Panc1 (cell line): ENCODE data around the gene EPHA6.

Experiments
- POLR2AphosphoS5 ChIP-seq: IDR thresholded peaks from 2 replicates; pipeline ENCODE4 v1.6.1; 2012; ENCODE audit warnings: mild to moderate bottlenecking, low read depth, low read length, moderate library complexity
- SIN3A ChIP-seq: IDR thresholded peaks from 2 replicates; pipeline ENCODE4 v1.6.1; 2012; ENCODE audit warnings: low read depth, mild to moderate bottlenecking, low read length, moderate library complexity, borderline replicate concordance; ENCODE audit not compliant: insufficient read depth
- TF ChIP-seq, protein P1 (sequence below): fragments of 450-650 bp; IDR thresholded peaks from 2 replicates; pipeline ENCODE4 v1.5.1; 2017; ENCODE audit warnings: mild to moderate bottlenecking
- TF ChIP-seq, protein P2 (sequence below), 2 experiments: IDR thresholded peaks; 2 replicates each; pipeline ENCODE4 v1.6.1; 2011 to 2012; ENCODE audit warnings: low read depth in 2 of 2, control low read depth in 1 of 2, low read length in 1 of 2, mild to moderate bottlenecking in 1 of 2, moderate library complexity in 1 of 2; ENCODE audit not compliant: insufficient read depth in 1 of 2

DNA sequence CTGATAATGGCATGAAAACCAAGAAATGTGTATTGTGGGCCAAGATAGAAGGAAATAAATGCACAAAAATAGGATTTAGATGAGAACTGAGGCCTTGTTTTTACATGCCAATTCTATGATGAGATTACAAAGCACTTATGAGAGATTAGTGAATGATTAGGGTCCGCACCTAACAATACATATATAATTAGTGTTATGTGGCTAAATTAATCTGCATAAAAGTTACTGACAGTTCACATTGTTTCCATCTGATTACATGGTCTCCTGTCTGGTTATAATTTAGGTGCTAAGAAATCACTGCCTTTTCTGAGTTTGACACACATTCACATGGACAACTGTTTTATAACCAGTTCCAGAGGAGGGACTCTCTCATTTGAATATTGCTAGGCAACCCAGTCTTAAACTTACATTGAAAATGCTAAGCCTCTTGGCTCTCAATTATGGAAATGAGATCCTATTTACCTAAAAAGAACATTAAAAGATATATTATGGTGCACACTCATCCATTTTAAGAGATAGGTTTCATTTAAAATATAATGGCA is 833.1 kb downstream of the EPHA6 start:
- TF ChIP-seq, protein P1, sequence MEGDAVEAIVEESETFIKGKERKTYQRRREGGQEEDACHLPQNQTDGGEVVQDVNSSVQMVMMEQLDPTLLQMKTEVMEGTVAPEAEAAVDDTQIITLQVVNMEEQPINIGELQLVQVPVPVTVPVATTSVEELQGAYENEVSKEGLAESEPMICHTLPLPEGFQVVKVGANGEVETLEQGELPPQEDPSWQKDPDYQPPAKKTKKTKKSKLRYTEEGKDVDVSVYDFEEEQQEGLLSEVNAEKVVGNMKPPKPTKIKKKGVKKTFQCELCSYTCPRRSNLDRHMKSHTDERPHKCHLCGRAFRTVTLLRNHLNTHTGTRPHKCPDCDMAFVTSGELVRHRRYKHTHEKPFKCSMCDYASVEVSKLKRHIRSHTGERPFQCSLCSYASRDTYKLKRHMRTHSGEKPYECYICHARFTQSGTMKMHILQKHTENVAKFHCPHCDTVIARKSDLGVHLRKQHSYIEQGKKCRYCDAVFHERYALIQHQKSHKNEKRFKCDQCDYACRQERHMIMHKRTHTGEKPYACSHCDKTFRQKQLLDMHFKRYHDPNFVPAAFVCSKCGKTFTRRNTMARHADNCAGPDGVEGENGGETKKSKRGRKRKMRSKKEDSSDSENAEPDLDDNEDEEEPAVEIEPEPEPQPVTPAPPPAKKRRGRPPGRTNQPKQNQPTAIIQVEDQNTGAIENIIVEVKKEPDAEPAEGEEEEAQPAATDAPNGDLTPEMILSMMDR: no peak
- TF ChIP-seq, protein P2, sequence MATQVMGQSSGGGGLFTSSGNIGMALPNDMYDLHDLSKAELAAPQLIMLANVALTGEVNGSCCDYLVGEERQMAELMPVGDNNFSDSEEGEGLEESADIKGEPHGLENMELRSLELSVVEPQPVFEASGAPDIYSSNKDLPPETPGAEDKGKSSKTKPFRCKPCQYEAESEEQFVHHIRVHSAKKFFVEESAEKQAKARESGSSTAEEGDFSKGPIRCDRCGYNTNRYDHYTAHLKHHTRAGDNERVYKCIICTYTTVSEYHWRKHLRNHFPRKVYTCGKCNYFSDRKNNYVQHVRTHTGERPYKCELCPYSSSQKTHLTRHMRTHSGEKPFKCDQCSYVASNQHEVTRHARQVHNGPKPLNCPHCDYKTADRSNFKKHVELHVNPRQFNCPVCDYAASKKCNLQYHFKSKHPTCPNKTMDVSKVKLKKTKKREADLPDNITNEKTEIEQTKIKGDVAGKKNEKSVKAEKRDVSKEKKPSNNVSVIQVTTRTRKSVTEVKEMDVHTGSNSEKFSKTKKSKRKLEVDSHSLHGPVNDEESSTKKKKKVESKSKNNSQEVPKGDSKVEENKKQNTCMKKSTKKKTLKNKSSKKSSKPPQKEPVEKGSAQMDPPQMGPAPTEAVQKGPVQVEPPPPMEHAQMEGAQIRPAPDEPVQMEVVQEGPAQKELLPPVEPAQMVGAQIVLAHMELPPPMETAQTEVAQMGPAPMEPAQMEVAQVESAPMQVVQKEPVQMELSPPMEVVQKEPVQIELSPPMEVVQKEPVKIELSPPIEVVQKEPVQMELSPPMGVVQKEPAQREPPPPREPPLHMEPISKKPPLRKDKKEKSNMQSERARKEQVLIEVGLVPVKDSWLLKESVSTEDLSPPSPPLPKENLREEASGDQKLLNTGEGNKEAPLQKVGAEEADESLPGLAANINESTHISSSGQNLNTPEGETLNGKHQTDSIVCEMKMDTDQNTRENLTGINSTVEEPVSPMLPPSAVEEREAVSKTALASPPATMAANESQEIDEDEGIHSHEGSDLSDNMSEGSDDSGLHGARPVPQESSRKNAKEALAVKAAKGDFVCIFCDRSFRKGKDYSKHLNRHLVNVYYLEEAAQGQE (IDR thresholded peaks at IDR 0.05; ENCODE audit: insufficient read depth in 1 of 2, low read depth in 2 of 2, low read length in 1 of 2): no peak
- TF ChIP-seq POLR2AphosphoS5 (no peak), SIN3A (no peak)
